GM12878 (cell line): Measurements from ENCODE around the gene FMNL2. TPM values are rescaled to one million over a fixed set of nuclear protein-coding genes. Genes with fewer than 3 reads are reported as not detected.

Source experiments
- ATAC-seq: fragments of 200-7000 bp; cut with Tn5 transposase; 3 replicates; pipeline ENCODE4 v1.9.1; 2020; ENCODE audit warnings: mild to moderate bottlenecking, moderate library complexity
- BruUV-seq: library from RNA; stranded (reverse); fragments of 400-500 nt; replicated peaks from 2 replicates; lab custom pipeline; 2021; lab: Mats Ljungman, UMichigan
- CTCF ChIA-PET: fragments of 300-600 bp; sonication (Branson Sonifier 250); formaldehyde crosslinking; extraction: SDS; loops from one replicate; lab custom pipeline; 2021; ENCODE audit warnings: inconsistent platforms; lab: Yijun Ruan, JAX
- POLR2A ChIA-PET: fragments of 350-600 bp; formaldehyde crosslinking; extraction: SDS; loops from one replicate; lab custom pipeline; 2021; ENCODE audit warnings: inconsistent platforms; lab: Charles Lee
- RAD21 ChIA-PET: fragments of 300-600 bp; sonication (Branson Sonifier 250); formaldehyde crosslinking; loops from one replicate; lab custom pipeline; 2023; ENCODE audit warnings: antibody characterized with exemption; ENCODE audit not compliant: unreplicated experiment; lab: Charles Lee
- SMC1A ChIA-PET: fragments of 300-600 bp; sonication (Branson Sonifier 250); formaldehyde crosslinking; loops from one replicate; lab custom pipeline; 2023; ENCODE audit not compliant: unreplicated experiment, uncharacterized antibody; lab: Charles Lee
- DNase-seq: peaks from one replicate; pipeline ENCODE4 v3.0.0-alpha.2; 2011; ENCODE audit warnings: low read depth, low spot score
- FAIRE-seq: peaks from 3 replicates; lab custom pipeline; 2011; peaks lifted over from hg19 to GRCh38; lab: Jason Lieb, UNC
- H2AFZ ChIP-seq: 2 replicates; pipeline ENCODE4 v1.6.0; 2011; ENCODE audit warnings: low read depth, low read length, control low read depth; ENCODE audit not compliant: control insufficient read depth
- H3K27ac ChIP-seq: 2 replicates; pipeline ENCODE4 v1.5.1; 2011; ENCODE audit warnings: control low read depth; ENCODE audit not compliant: control insufficient read depth, insufficient read depth
- H3K27me3 ChIP-seq, 2 experiments: replicated peaks in 1 of 2; 2 replicates each; pipeline versions ENCODE4 v1.6.0 to v1.6.1; 2011; ENCODE audit warnings: low read length in 1 of 2; ENCODE audit not compliant: control insufficient read depth in 2 of 2, insufficient read depth in 2 of 2
- H3K36me3 ChIP-seq, 2 experiments: 2 replicates each; pipeline ENCODE4 v1.5.1; 2011; ENCODE audit warnings: low read length in 1 of 2; ENCODE audit not compliant: control insufficient read depth in 2 of 2, insufficient read depth in 2 of 2
- H3K4me1 ChIP-seq: 2 replicates; pipeline ENCODE4 v1.6.1; 2011; ENCODE audit warnings: mild to moderate bottlenecking, low read length, moderate library complexity, mixed read lengths; ENCODE audit not compliant: control insufficient read depth, insufficient read depth
- H3K4me2 ChIP-seq: 2 replicates; pipeline ENCODE4 v1.6.0; 2011; ENCODE audit warnings: control low read depth; ENCODE audit not compliant: control insufficient read depth, insufficient read depth
- H3K4me3 ChIP-seq: fragments of 200-600 bp; sonication (generic); 2 replicates; pipeline ENCODE4 v1.5.1; 2016
- H3K79me2 ChIP-seq: 2 replicates; pipeline ENCODE4 v1.6.0; 2011; ENCODE audit warnings: low read length; ENCODE audit not compliant: control insufficient read depth, insufficient read depth
- H3K9ac ChIP-seq: 2 replicates; pipeline ENCODE4 v1.8.0; 2011; ENCODE audit warnings: low read length, control low read depth, mixed read lengths; ENCODE audit not compliant: control insufficient read depth, insufficient read depth
- H3K9me3 ChIP-seq: replicated peaks from 3 replicates; pipeline ENCODE4 v1.5.1; 2011; ENCODE audit warnings: mild to moderate bottlenecking, low read length; ENCODE audit not compliant: control insufficient read depth, insufficient read depth
- H4K20me1 ChIP-seq: 2 replicates; pipeline ENCODE4 v1.6.0; 2011; ENCODE audit not compliant: control insufficient read depth, insufficient read depth
- ASH2L ChIP-seq: fragments of 300-600, 200-600 bp; sonication (generic); IDR thresholded peaks from 2 replicates; pipeline ENCODE4 v1.6.1; 2017; ENCODE audit warnings: low read depth, mild to moderate bottlenecking, borderline replicate concordance
- BCLAF1 ChIP-seq: fragments of 450-650 bp; IDR thresholded peaks from 2 replicates; pipeline ENCODE4 v1.6.1; 2017; ENCODE audit warnings: antibody characterized with exemption, mild to moderate bottlenecking, moderate library complexity
- FOXK2 ChIP-seq: fragments of 450-650 bp; IDR thresholded peaks from 2 replicates; pipeline ENCODE4 v1.6.1; 2017; ENCODE audit warnings: mild to moderate bottlenecking, moderate library complexity
- MXI1 ChIP-seq: fragments of 150-350 bp; IDR thresholded peaks from 2 replicates; pipeline ENCODE4 v1.6.1; 2011; ENCODE audit warnings: low read depth, mild to moderate bottlenecking, inconsistent platforms, low read length, improper control_type of control experiment
- MYB ChIP-seq: fragments of 150-350 bp; IDR thresholded peaks from 2 replicates; pipeline ENCODE4 v1.6.1; 2014; ENCODE audit warnings: mild to moderate bottlenecking, low read depth, low read length, borderline replicate concordance
- PAX5 ChIP-seq: IDR thresholded peaks from 2 replicates; pipeline ENCODE4 v1.6.1; 2011; ENCODE audit warnings: low read depth, low read length, borderline replicate concordance
- RFX5 ChIP-seq: IDR thresholded peaks from 2 replicates; pipeline ENCODE4 v1.6.1; 2011; ENCODE audit warnings: low read depth, low read length, improper control_type of control experiment
- YBX1 ChIP-seq: fragments of 450-650 bp; IDR thresholded peaks from 2 replicates; pipeline ENCODE4 v1.6.1; 2016; ENCODE audit warnings: antibody characterized with exemption
- WGBS: methylation state at CpG from one replicate; pipeline ENCODE4 v1.1.6; 2016; ENCODE audit warnings: low lambda C conversion rate; ENCODE audit not compliant: insufficient replicate concordance, insufficient coverage; ENCODE audit errors: missing lambda C conversion rate; 5-methylcytosine and 5-hydroxymethylcytosine counted together
- in situ Hi-C: fragments of 300-500 bp; cut with MboI; formaldehyde crosslinking; loops from 9 replicates; pipeline ENCODE4 v1.14.3; 2018; ENCODE audit warnings: mixed read lengths
- intact Hi-C: fragments of 100-400 bp; cut with micrococcal nuclease; formaldehyde crosslinking; loops from one replicate; pipeline ENCODE4 v1.14.2; 2022; ENCODE audit not compliant: unreplicated experiment
- polyA plus RNA-seq, 11 experiments: library from polyadenylated mRNA; depleted of rRNA in 4 of 11; unstranded in 6 of 11; stranded (reverse) in 5 of 11; fragments of >200 nt; fragmentation: Nextera tagmentation in 4 of 11; fragmentation: Illumina TruSeq in 1 of 11; extraction: Ambion mirVana in 4 of 11; extraction: Trizol in 1 of 11; gene quantifications; 1 replicate in 1 of 11; 2 replicates in 10 of 11; pipeline versions ENCODE4 v1.2.1 to v1.2.3, GENCODE V29; 2011 to 2016; ENCODE audit warnings: inconsistent platforms in 2 of 11, missing spikeins in 2 of 11, low read depth in 1 of 11
- total RNA-seq, 4 experiments: library from RNA; depleted of rRNA in 3 of 4; stranded (reverse); fragments of >200 nt in 3 of 4; fragmentation: Illumina TruSeq in 1 of 4; extraction: Trizol in 1 of 4; gene quantifications; 2 replicates each; pipeline versions ENCODE4 v1.2.1 to v1.2.3, GENCODE V29; 2013 to 2021

Gene FMNL2
- total and polyA plus RNA-seq, 10 of the 15 experiments (the other 5 are each of a cell fraction or from before 2014, with no cell fraction given), result 0.13 to 9.9 (median 0.35) TPM

- no peaks in the 10 kb centered on the region for H3K9me3 ChIP-seq
- ChIA-PET SMC1A (interaction anchor here (1.2 kb wide), 1 partner anchor 36 kb away, joined by 3 read pairs; no protein-coding TSS in a partner anchor), CTCF (no interaction called here), POLR2A (no interaction called here), RAD21 (interaction anchor here (0.6 to 1.8 kb wide), 2 partner anchors 29 to 33 kb away, joined by 3 to 4 read pairs; no protein-coding TSS in a partner anchor)
- intact Hi-C loops, result no loop called here
- TF ChIP-seq FOXK2 (no peak), ASH2L (no peak), PAX5 (no peak), MXI1 (no peak), YBX1 (no peak), BCLAF1 (no peak), RFX5 (no peak), MYB (no peak)
- DNase-seq (no peak), FAIRE-seq (no peak), ATAC-seq (no peak)
- no peaks in the 10 kb centered on the region for H4K20me1 ChIP-seq
- no peak overlapping the region for H3K4me3 ChIP-seq
- no peak overlapping the region for H3K9ac ChIP-seq
- WGBS, result 63% methylated on average over 3 of the region's 3 CpGs
- H3K4me1 ChIP-seq, result peaks cover 3% of the 10 kb centered on the region; the same call in 1 of the 2 replicates
- H3K79me2 ChIP-seq, result no peaks in the 10 kb centered on the region; the same call in 1 of the 2 replicates
- no peaks in the 10 kb centered on the region for H3K27me3 ChIP-seq
- no peak overlapping the region for H2AFZ ChIP-seq
- no peak overlapping the region for H3K27ac ChIP-seq
- H3K36me3 ChIP-seq, result no peaks in the 10 kb centered on the region
- no peak overlapping the region for H3K4me2 ChIP-seq
- BruUV-seq, result no TSS peak
- in situ Hi-C loops, result no loop called here
Observed at GRCh38 chr2:152372438-152372984, 37.5 kb downstream of the FMNL2 start.
